Cortex of kidney (tissue), 1 donor: ENCODE data around the gene GRK6.

Source experiments
- DNase-seq: peaks from one replicate; lab custom pipeline; 2025; lab: John Stamatoyannopoulos, UW

The GRK6 gene

DNA sequence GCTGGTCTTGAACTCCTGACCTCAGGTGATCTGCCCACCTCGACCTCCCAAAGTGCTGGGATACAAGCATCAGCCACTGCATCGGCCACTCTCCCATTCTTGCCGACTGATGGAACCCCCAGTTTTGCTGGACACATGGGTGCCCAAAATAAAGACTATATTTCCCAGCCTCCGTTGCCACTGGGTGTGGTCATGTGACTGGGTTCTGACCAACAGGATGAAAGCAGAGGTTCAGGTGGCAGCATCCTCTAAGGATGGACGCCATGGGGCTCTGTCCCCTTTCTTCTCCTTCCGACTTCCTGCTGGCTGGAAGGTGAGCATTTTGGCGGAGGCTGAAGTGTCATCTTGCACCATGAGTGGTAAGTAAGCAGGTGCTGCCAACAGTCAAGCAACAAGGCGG, 60.7 kb downstream of the GRK6 start:
- no peak for DNase-seq

DNA sequence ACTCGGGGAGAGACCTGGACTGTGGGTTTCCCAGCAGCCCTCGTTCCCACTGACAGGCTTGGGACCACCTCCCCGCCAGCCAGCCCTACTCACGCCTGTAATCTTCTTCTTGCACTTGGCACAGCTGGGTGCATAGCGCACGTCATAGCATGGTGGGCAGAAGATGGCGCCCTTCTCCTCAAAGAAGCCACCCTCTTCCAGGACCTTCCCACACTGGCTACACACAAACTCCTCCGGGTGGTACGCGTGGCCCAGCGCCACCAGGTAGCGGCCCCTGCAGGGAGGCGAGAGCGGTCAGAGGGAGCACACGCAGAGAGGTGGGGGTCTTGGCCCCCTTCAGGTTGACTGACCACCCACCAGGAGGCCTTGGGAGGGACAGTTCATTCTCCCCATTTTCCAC, 61.5 kb downstream of the GRK6 start:
- no peak for DNase-seq

DNA sequence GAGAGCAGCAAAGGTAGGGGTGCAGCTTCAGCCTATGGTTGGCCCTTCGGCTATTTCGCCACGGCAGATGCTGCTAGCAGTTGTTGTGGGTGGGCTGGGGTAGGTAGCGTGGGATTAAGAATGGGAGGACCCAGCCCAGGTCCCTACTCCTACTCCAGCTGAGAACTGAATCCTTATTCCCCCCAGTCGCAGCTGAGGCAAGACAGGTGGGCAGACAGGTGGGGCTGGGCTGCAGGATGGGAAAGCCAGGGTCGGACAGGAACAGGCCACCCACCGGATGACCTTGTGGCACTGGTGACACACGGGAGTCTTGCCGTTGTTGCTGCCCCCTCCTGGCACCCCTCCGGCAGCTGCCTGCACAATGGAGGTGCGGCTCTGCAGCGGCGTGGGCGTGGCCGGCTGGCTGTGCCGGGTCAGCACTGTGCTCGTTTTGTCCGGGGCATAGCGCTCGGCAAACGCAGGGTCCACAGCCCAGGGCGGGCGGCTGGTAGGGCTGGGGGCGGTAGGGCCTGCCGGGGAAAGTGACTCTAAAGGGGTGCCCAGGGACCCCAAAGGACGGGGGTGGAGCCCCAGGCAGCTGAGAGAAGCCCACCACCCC, 62.7 kb downstream of the GRK6 start:
- DNase-seq: no peak

DNA sequence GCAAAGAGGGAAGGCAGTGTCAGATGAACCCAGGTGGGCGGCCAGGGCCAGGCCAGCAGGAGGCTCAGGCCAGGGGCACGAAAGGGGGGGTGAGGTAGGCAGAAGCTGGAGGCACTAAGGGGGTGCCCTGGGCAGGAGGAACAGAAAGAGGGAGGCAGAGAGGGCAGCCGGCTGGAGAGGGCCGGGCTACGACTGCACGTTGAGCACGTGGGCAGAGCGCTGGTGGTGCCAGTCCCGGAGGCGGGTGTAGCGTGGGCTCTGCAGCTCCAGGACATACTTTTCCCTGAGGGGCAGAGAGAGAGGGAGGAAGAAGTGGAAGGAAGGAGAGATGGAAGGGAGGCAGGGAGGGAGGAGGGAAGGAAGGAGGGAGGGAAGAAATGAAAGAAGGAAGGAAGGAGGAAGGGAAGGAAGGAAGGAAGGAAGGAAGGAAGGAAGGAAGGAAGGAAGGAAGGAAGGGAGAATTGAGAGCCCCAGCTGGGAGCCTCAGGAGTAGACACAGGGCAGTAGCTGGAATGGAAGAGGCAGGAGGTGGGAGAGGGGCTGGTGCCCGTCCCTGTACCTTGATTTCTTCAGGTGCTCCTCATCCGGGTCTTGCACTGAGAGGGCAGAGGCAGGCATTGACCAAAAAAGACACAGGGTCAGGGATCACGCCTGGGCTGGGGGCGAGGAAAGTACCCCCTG, 64.0 kb downstream of the GRK6 start:
- no peak for DNase-seq

DNA sequence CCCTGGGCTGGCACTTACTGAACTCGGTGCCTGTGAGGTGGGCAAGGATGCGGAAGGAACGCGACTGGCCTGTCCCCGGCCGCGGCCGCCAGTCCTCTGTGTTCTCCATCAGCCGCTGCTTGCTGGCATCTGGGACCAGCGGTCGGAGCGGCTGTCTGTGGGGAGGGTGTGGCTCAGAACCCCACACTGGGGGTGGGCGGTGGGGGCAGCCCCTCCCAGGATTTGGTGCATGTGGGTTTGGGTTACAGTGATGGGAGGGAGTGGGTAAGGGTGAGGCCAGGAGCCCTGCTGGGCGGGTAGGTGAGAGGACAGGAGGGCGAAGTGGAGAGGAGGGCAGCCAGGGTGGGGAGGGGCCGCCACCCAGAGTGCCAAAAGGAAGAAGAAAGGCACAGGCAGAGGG, 64.5 kb downstream of the GRK6 start:
- no peak for DNase-seq

DNA sequence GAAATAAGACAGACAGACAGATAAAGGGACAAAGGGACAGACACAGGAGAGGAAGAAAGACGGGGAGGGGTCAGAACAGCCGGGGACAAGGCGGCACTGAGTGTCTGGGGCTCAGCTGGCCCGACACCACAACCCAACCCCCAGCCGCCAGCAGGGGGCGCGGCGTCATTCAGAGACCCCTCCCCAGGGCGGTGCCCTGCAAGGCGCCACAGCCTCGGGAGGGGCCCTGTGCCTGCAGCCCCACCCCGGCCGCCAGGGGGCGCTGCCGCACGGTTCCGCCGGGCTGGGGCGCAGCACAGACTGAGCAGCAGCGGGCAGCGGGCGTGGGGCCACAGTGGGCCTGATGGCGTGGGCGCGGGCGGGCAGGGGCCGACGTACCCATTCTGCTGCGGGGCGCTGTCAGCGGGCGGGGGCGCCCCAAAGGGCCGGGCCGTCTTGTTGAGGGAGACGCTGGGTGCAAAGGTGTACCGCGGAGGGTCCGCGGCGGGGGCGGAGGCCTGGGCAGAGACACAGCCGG, 65.0 kb downstream of the GRK6 start:
- no peak for DNase-seq

DNA sequence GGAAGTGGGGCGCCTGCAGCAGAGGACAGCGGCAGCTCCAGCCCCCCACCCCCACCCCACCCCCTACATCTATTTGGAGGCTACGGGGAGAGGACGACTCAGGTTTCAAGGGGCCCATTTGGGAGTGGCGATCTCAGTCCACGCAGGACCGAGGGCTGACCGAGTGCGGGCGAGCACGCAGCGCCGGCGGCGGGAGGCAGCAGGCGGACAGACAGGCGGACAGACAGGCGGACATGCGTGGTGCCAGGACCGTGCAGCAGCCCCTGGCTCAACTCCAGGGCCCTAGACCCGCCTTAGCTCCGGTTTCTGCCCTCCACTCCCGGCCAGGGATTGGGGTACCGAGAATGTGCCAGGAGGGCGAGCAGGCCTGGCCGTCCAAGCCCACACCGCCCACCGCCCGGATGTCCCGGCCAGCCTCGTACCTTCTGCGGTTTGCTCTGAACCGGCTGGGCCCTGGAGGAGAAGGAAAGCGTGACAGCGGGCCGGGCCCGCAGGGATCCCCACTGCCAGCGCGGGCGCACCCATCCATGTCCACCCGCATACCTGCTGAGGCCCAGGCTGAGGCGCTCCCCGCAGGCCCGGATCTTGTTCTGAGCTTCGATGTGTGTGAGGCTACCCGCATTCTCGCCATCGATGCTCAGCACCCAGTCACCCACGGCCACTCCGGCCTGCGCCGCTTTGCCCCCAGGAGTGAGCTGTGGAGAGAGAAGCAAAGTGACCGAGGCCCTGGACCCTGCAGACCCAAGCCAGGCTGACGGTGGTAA, 65.7 kb downstream of the GRK6 start:
- DNase-seq: no peak
